Right lobe of liver (tissue), 4 donors: ENCODE data around the gene SIK2.

Experiments
- CTCF ChIP-seq, 4 donors: fragments of 200-600 bp in 3 of 4; fragments of 450-650 bp in 1 of 4; IDR thresholded peaks; one replicate each; pipeline versions ENCODE4 v1.5.1 to v1.8.0; 2016 to 2022; ENCODE audit warnings: antibody characterized with exemption in 4 of 4, mild to moderate bottlenecking in 2 of 4
- POLR2A ChIP-seq: fragments of 450-650 bp; IDR thresholded peaks from one replicate; pipeline ENCODE4 v1.6.1; 2017; ENCODE audit warnings: antibody characterized with exemption, mild to moderate bottlenecking
- donor health status: DM: no; HTN: no; CAD: no.
- donor health status: DM: no; HTN: no; CAD: no.
- donor health status: DM: no; HTN: yes; CAD: no.

GRCh38 chr11:111714522-111714921 lies 112.3 kb downstream of the SIK2 start:
- TF ChIP-seq CTCF (IDR thresholded peaks at IDR 0.05) (no peak), POLR2A (no peak)
